NCI-H2227 treated with DMSO at 0.1 percent for 48 hours (cell line): ENCODE results near the gene USHBP1.
"Not testable (repeated sequence)": the region's sequence is repeated elsewhere in the genome, so short reads cannot be mapped to it uniquely, and the experiment has no call there.

Experiments used
- DNase-seq: peaks from one replicate; lab custom pipeline; 2025; lab: John Stamatoyannopoulos, UW

USHBP1 gene

GRCh38 chr19:17264641-17264979 lies at the start of gene USHBP1:
TSS of gene USHBP1 (minus strand) at chr19:17264745. CDS start at chr19:17264299, 446 bp downstream.
- no peak for DNase-seq

- no peak for DNase-seq
These were observed 49.6 kb upstream of the USHBP1 start for GRCh38 chr19:17314007-17314593.

GRCh38 chr19:17312189-17313113 lies 47.9 kb upstream of the USHBP1 start:
- no peak for DNase-seq

- DNase-seq = no peak
These were observed 47.1 kb upstream of the USHBP1 start for GRCh38 chr19:17311455-17312188.

- no peak for DNase-seq
These were observed 45.5 kb upstream of the USHBP1 start for GRCh38 chr19:17309965-17310461.

- peak; percentile 94 for DNase-seq
These were observed 44.8 kb upstream of the USHBP1 start, which contains the start of gene DDA1 for GRCh38 chr19:17309198-17309964. TSS of gene DDA1 (plus strand) at chr19:17309563. CDS start at chr19:17309655, 92 bp downstream.

GRCh38 chr19:17307876-17308377 lies 43.4 kb upstream of the USHBP1 start:
- DNase-seq = no peak

- DNase-seq = no peak
These were observed 41.8 kb upstream of the USHBP1 start for GRCh38 chr19:17306285-17306714.

- DNase-seq = peak; percentile 97
These were observed 41.2 kb upstream of the USHBP1 start, which contains the start of gene MRPL34 for GRCh38 chr19:17305517-17306284. TSS of gene MRPL34 (plus strand) at chr19:17305872. CDS start at chr19:17305893, 21 bp downstream.

GRCh38 chr19:17305216-17305516 lies 40.6 kb upstream of the USHBP1 start:
- DNase-seq = no peak

- DNase-seq = no peak
These were observed 40.1 kb upstream of the USHBP1 start for GRCh38 chr19:17304386-17305215.

GRCh38 chr19:17303940-17304267 lies 39.4 kb upstream of the USHBP1 start:
- no peak for DNase-seq

GRCh38 chr19:17303167-17303939 lies 38.8 kb upstream of the USHBP1 start, which contains the start of gene ABHD8:
TSS of gene ABHD8 (minus strand) at chr19:17303425. CDS start at chr19:17301616, 1,809 bp downstream.
- DNase-seq = peak; percentile 76

GRCh38 chr19:17302391-17303166 lies 38.0 kb upstream of the USHBP1 start:
- DNase-seq = no peak

GRCh38 chr19:17300992-17301619 lies 36.6 kb upstream of the USHBP1 start:
- DNase-seq = no peak

GRCh38 chr19:17296976-17297375 lies 32.4 kb upstream of the USHBP1 start:
- no peak for DNase-seq

GRCh38 chr19:17296273-17296672 lies 31.7 kb upstream of the USHBP1 start:
- no peak for DNase-seq

GRCh38 chr19:17295551-17295950 lies 31.0 kb upstream of the USHBP1 start:
- DNase-seq = not testable (repeated sequence)
